Breast epithelium (tissue), 3 donors: ENCODE results near the gene PKD1L1.

ENCODE experiments used
- POLR2A ChIP-seq: fragments of 450-650 bp; IDR thresholded peaks from one replicate; pipeline ENCODE4 v1.6.1; 2016; ENCODE audit warnings: antibody characterized with exemption, mild to moderate bottlenecking, moderate library complexity
- TF ChIP-seq, protein P1 (sequence below), 3 donors: fragments of 450-650 bp; IDR thresholded peaks; one replicate each; pipeline ENCODE4 v1.5.1; 2016 to 2017; ENCODE audit warnings: antibody characterized with exemption in 3 of 3, mild to moderate bottlenecking in 3 of 3, moderate library complexity in 3 of 3

DNA sequence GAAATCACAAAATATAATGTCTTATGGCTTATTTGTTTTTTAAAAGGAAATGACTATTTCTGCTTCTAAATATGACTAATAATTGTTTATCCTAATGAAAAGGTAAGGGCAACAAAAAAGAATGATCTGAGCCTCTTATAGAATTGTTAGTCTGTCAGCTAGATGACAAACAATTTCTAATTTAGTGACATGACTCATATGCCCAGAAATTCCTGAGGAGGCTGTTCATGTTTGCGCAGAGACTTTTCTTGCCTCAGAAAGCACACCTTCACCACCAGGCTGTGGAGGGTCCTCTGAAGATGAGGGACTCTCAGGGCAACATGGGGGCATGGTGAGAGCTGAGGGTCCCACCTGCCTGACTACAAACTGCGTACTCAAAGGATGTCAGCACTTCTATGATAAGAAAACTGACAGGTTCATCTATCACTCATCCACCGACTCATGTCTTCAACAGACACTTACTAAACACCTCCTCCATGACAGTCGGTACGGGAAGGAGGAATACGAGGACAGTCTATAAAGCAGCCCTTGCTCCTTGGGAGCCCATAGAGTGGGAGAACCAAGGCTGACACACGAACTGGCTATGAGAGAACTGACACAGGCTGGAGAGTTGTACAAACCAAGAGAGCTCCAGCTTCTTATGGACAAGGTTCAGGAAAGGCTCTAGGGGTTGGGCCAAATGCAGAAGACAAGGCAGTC is 102.0 kb downstream of the PKD1L1 start:
- TF ChIP-seq POLR2A, result no peak
- TF ChIP-seq, protein P1, sequence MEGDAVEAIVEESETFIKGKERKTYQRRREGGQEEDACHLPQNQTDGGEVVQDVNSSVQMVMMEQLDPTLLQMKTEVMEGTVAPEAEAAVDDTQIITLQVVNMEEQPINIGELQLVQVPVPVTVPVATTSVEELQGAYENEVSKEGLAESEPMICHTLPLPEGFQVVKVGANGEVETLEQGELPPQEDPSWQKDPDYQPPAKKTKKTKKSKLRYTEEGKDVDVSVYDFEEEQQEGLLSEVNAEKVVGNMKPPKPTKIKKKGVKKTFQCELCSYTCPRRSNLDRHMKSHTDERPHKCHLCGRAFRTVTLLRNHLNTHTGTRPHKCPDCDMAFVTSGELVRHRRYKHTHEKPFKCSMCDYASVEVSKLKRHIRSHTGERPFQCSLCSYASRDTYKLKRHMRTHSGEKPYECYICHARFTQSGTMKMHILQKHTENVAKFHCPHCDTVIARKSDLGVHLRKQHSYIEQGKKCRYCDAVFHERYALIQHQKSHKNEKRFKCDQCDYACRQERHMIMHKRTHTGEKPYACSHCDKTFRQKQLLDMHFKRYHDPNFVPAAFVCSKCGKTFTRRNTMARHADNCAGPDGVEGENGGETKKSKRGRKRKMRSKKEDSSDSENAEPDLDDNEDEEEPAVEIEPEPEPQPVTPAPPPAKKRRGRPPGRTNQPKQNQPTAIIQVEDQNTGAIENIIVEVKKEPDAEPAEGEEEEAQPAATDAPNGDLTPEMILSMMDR (IDR thresholded peaks at IDR 0.05), result no peak
